OCI-LY3 (cell line): ENCODE results near the gene GALR3.

Experiments used
- H2AFZ ChIP-seq: fragments of 200-600, 300-600 bp; shearing (Covaris generic); 2 replicates; pipeline ENCODE4 v1.6.0; 2014; ENCODE audit warnings: antibody characterized with exemption, low read depth, low read length
- H3K27ac ChIP-seq: fragments of 200-600, 300-600 bp; sonication (generic); 2 replicates; pipeline ENCODE4 v1.5.1; 2014; ENCODE audit warnings: mild to moderate bottlenecking, low read length, moderate library complexity, mixed read lengths
- H3K27me3 ChIP-seq: fragments of 200-600, 300-600 bp; sonication (generic); 2 replicates; pipeline ENCODE4 v1.6.1; 2014; ENCODE audit warnings: low read depth, low read length, mixed read lengths
- H3K36me3 ChIP-seq: fragments of 200-600, 300-600 bp; sonication (generic); replicated peaks from 2 replicates; pipeline ENCODE3; 2014; ENCODE audit warnings: low read depth, low read length, mixed read lengths
- H3K4me1 ChIP-seq: fragments of 300-600, 200-600 bp; sonication (generic); 2 replicates; pipeline ENCODE4 v1.6.1; 2014; ENCODE audit warnings: low read length, mixed read lengths
- H3K4me2 ChIP-seq: fragments of 200-600, 300-600 bp; sonication (generic); 2 replicates; pipeline ENCODE4 v1.6.1; 2014; ENCODE audit warnings: low read length, mixed read lengths
- H3K4me3 ChIP-seq: fragments of 300-600, 200-600 bp; sonication (generic); 2 replicates; pipeline ENCODE4 v1.5.1; 2014; ENCODE audit warnings: antibody characterized with exemption, mild to moderate bottlenecking, low read length, moderate library complexity
- H3K79me2 ChIP-seq: fragments of 300-600, 200-600 bp; shearing (Covaris generic); 2 replicates; pipeline ENCODE4 v1.6.1; 2014; ENCODE audit warnings: mild to moderate bottlenecking, low read length, mixed read lengths
- H3K9ac ChIP-seq: fragments of 300-600, 200-600 bp; shearing (Covaris generic); 2 replicates; pipeline ENCODE4 v1.6.0; 2014; ENCODE audit warnings: mild to moderate bottlenecking, low read length, moderate library complexity
- H3K9me3 ChIP-seq: fragments of 200-600, 300-600 bp; shearing (Covaris generic); 2 replicates; pipeline ENCODE4 v1.6.1; 2014; ENCODE audit warnings: low read length, mixed read lengths; ENCODE audit not compliant: insufficient read depth
- H4K20me1 ChIP-seq: fragments of 200-600, 300-600 bp; sonication (generic); 2 replicates; pipeline ENCODE4 v1.6.1; 2016; ENCODE audit warnings: low read length, mixed read lengths; ENCODE audit not compliant: insufficient read depth
- EZH2phosphoT487 ChIP-seq: fragments of 200-600 bp; shearing (Covaris generic); IDR thresholded peaks from 2 replicates; pipeline ENCODE4 v1.6.1; 2018; ENCODE audit warnings: antibody characterized with exemption, mixed run types, low read depth
- TF ChIP-seq, protein P1 (sequence below): fragments of 200-600, 300-600 bp; sonication (generic); IDR thresholded peaks from 2 replicates; pipeline ENCODE4 v1.5.1; 2014; ENCODE audit warnings: antibody characterized with exemption, low read length, low read depth

Gene GALR3

DNA sequence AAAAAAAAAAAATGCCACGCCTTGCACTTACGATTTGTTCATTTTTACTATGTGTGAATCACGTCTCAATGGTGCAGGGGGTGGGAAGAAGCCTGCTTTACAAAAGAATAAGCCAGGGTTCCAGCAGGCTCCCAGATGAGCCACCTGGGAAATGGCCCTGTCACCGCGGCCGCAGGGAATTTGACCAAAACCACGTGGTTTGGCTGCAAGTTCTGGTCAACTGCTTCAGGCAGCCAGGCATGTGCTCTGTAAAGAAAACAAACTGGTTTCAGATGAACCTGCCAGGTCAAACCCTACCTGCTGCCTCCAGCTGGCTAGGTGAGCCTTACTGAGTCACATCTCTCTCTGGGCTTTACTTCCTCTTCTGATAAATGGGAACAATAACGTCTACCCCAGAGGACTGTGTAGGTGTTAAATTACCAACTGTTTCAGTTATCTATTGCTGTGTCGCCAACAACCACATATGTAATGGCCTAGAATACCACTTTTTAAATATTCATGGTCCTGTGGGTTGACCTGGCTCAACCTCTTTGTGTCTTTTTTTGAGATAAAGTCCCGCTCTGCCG lies 46.0 kb upstream of the GALR3 start:
- Histone ChIP-seq H3K27ac (no peak overlapping the region), H3K4me2 (peak overlapping the region; percentile 40), H3K27me3 (no peaks in the 10 kb centered on the region), H3K4me3 (no peak overlapping the region), H3K4me1 (peaks cover 8% of the 10 kb centered on the region), H3K9me3 (no peaks in the 10 kb centered on the region), H4K20me1 (no peaks in the 10 kb centered on the region), H2AFZ (no peak overlapping the region), H3K79me2 (no peaks in the 10 kb centered on the region), H3K36me3 (no peaks in the 10 kb centered on the region), H3K9ac (no peak overlapping the region)
- TF ChIP-seq, protein P1, sequence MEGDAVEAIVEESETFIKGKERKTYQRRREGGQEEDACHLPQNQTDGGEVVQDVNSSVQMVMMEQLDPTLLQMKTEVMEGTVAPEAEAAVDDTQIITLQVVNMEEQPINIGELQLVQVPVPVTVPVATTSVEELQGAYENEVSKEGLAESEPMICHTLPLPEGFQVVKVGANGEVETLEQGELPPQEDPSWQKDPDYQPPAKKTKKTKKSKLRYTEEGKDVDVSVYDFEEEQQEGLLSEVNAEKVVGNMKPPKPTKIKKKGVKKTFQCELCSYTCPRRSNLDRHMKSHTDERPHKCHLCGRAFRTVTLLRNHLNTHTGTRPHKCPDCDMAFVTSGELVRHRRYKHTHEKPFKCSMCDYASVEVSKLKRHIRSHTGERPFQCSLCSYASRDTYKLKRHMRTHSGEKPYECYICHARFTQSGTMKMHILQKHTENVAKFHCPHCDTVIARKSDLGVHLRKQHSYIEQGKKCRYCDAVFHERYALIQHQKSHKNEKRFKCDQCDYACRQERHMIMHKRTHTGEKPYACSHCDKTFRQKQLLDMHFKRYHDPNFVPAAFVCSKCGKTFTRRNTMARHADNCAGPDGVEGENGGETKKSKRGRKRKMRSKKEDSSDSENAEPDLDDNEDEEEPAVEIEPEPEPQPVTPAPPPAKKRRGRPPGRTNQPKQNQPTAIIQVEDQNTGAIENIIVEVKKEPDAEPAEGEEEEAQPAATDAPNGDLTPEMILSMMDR, result no peak
- TF ChIP-seq EZH2phosphoT487, result no peak

DNA sequence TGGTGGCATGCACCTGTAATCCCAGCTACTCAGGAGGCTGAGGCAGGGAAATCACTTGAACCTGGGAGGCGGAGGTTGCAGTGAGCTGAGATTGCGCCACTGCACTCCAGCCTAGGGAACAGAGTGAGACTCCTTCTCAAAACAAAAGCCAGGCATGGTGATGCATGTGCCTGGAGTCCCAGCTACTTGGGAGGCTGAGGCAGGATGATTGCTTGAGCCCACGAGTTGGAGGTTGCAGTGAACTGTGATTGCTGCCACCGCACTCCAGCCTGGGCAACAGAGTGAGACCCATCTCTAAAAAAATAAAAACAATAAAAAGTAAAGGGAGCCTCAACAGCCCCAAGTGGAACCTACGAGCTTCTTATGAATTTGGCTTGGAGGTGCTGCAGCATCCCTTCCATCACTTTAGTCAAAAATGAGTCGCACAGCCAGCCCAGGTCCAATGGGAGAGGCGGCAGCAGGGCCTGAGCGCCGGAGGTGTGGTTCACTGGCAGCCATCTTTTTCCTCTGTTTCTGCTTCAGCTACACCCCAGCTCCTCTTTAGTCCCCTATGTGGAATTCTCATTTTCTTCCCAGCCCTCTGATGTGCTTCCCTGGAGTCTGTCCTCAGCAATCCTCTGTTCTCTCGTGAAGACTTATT lies 44.7 kb upstream of the GALR3 start:
- Histone ChIP-seq H3K9ac (no peak overlapping the region), H3K4me2 (no peak overlapping the region), H2AFZ (no peak overlapping the region), H3K27ac (no peak overlapping the region), H3K4me1 (peaks cover 8% of the 10 kb centered on the region), H3K79me2 (no peaks in the 10 kb centered on the region), H4K20me1 (no peaks in the 10 kb centered on the region), H3K36me3 (no peaks in the 10 kb centered on the region), H3K27me3 (no peaks in the 10 kb centered on the region), H3K9me3 (no peaks in the 10 kb centered on the region), H3K4me3 (no peak overlapping the region)
- TF ChIP-seq, protein P1, result no peak
- TF ChIP-seq EZH2phosphoT487, result no peak

DNA sequence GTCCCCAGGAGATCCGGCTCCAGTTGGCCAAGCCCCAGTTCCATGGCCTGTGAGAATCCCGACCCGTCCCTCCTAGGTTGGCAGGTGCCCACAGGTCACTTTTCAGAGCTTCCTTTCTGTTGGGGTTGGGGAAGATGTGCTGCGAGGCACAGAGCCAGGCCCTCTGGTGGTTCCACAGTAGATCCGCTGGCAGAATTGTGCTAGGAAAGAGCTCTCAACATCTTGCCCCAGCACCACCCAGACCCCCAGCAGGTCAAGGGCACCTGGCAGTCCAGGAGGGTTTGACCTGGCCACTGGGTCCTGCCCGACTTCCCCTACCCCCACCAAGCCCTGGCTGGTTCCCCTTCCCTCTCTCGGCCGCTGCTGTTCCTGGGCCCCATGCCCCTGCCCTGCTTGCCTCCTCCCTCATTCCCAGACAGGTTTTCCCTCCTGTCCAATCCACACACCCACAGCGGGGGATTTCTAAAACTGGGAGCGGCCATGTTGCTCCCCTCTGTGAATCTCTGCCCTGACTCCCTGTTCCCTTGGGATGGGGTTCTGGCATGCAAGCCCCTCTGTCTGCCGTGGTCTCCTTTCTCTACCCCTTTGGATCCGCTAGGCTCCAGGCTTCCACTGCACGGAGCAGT lies 41.6 kb upstream of the GALR3 start:
- Histone ChIP-seq H3K4me3 (no peak overlapping the region), H3K27ac (no peak overlapping the region), H3K4me1 (peaks cover 8% of the 10 kb centered on the region), H4K20me1 (no peaks in the 10 kb centered on the region), H3K79me2 (no peaks in the 10 kb centered on the region), H3K4me2 (no peak overlapping the region), H3K36me3 (no peaks in the 10 kb centered on the region), H3K9me3 (no peaks in the 10 kb centered on the region), H2AFZ (no peak overlapping the region), H3K27me3 (no peaks in the 10 kb centered on the region), H3K9ac (no peak overlapping the region)
- TF ChIP-seq, protein P1, result 0 out of 2 replicates have a peak, but pooled peaks have one; percentile 9
- no peak for TF ChIP-seq EZH2phosphoT487

DNA sequence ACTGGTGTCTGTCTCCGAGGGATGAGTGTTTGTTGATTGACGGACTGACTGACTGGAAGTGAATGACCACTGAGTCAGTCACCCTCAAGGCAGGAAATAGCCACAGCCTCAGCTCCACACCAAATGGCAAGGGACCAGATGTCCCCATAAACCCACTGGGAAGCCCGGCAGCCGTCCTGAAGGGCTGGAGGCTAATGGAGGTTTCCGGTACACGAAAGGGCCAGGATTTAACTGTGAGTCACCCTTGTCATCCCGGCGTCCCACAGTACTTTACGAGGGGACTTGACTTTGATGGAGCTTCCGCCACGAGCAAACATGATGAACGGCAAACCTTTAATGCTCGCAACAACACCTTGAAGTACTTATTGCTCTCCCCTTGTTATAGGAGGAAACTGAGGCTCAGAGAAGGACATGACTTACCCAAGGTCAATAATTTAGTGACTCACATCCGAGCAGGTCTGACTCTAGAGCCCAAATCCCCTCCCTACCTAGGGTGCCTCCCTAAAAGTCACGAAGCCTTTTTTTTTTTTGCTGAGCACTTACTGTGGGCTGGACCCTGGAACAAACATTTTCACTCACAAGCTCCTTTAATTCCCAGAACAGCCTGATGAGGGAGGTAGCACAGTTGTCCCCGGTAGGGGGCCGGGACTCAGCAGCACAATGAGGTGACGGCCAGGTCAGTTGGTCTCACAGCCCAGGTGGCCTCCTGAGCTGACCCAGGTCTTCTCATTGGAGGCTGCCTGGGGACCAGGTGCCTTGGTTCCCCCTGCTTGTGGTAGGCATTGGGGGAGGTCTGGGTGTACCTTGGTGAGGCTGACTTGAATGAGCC lies 40.6 kb upstream of the GALR3 start:
- Histone ChIP-seq H3K79me2 (no peaks in the 10 kb centered on the region), H3K4me2 (no peak overlapping the region), H3K36me3 (no peaks in the 10 kb centered on the region), H3K4me3 (no peak overlapping the region), H3K27me3 (no peaks in the 10 kb centered on the region), H3K9me3 (no peaks in the 10 kb centered on the region), H3K4me1 (peaks cover 2% of the 10 kb centered on the region), H3K27ac (no peak overlapping the region), H2AFZ (no peak overlapping the region), H3K9ac (no peak overlapping the region), H4K20me1 (no peaks in the 10 kb centered on the region)
- TF ChIP-seq, protein P1, result no peak
- no peak for TF ChIP-seq EZH2phosphoT487
